A549 treated with AZD2906 at 1 μM for 4 hours (cell line): Measurements from ENCODE around the gene RAP1B. TPM values are rescaled to one million over a fixed set of nuclear protein-coding genes. Genes with fewer than 3 reads are reported as not detected.

Experiments
- total RNA-seq: library from RNA; stranded (reverse); fragments of 200-300 nt; extraction: Qiagen RNA extraction; gene quantifications from 5 replicates; pipeline ENCODE4 v1.2.3, GENCODE V29; 2022

The RAP1B gene
- 169 to 234 TPM (median 172 TPM) in 5 replicates for total RNA-seq

GRCh38 chr12:68610370-68611093 lies at the start of gene RAP1B:
TSS of gene RAP1B (plus strand) at chr12:68610899. CDS start at chr12:68648725, 37,826 bp downstream.

GRCh38 chr12:68686595-68687521 lies 76.2 kb downstream of the RAP1B start, which contains the start of gene NUP107:
TSS of gene NUP107 (plus strand) at chr12:68686978. CDS start at chr12:68687066, 88 bp downstream.

Other genes with a start within 250 kb of the RAP1B start
- 53.2 to 74.1 TPM (median 59.4 TPM) in 5 replicates for gene NUP107, start 76.1 kb downstream of the RAP1B start, total RNA-seq
- gene SLC35E3, start 135.3 kb downstream of the RAP1B start, total RNA-seq = 10.0 to 16.1 TPM (median 15.4 TPM) in 5 replicates
- 46.5 to 65.9 TPM (median 54.6 TPM) in 5 replicates for gene MDM2, start 197.3 kb downstream of the RAP1B start, total RNA-seq